HAP-1 (cell line): ENCODE data around the gene LHFPL5.

Experiments
- DNase-seq, 2 experiments: peaks; one replicate each; pipeline ENCODE4 v3.0.0-alpha.2; 2016 to 2020; ENCODE audit warnings: low spot score in 2 of 2
- H3K27me3 ChIP-seq: fragments of 250-450 bp; sonication (Bioruptor Pico); 2 replicates; pipeline ENCODE4 v1.5.1; 2020; ENCODE audit warnings: low read depth, mild to moderate bottlenecking, moderate library complexity
- H3K36me3 ChIP-seq: fragments of 250-450 bp; sonication (Bioruptor Pico); replicated peaks from 2 replicates; pipeline ENCODE4 v1.5.1; 2020; ENCODE audit warnings: mild to moderate bottlenecking
- H3K4me1 ChIP-seq: fragments of 250-450 bp; sonication (Bioruptor Pico); 2 replicates; pipeline ENCODE4 v1.5.1; 2020; ENCODE audit warnings: mild to moderate bottlenecking
- H3K4me3 ChIP-seq: fragments of 250-450 bp; sonication (Bioruptor Pico); 2 replicates; pipeline ENCODE4 v1.5.1; 2020; ENCODE audit warnings: mild to moderate bottlenecking, moderate library complexity
- H3K9me3 ChIP-seq: fragments of 250-450 bp; sonication (Bioruptor Pico); 2 replicates; pipeline ENCODE4 v1.5.1; 2020; ENCODE audit warnings: mild to moderate bottlenecking, moderate library complexity
- in situ Hi-C: fragments of 300-500 bp; cut with MboI; formaldehyde crosslinking; loops from 3 replicates; pipeline ENCODE4 v1.14.3; 2020; ENCODE audit warnings: low sequenced_read_pairs, inconsistent platforms, mixed read lengths

LHFPL5 gene

GRCh38 chr6:35782424-35782823 is 22.7 kb upstream of the LHFPL5 start:
- peak in 1 of 2 experiments; percentile 72 for DNase-seq
- Histone ChIP-seq H3K36me3 (no peaks in the 10 kb centered on the region), H3K4me1 (peaks cover 14% of the 10 kb centered on the region), H3K4me3 (no peak overlapping the region), H3K9me3 (no peaks in the 10 kb centered on the region), H3K27me3 (no peaks in the 10 kb centered on the region; the same call in 1 of the 2 replicates)
- in situ Hi-C loops = no loop called here

- Histone ChIP-seq H3K4me3 (no peak overlapping the region), H3K27me3 (peaks cover 13% of the 10 kb centered on the region), H3K9me3 (no peaks in the 10 kb centered on the region), H3K4me1 (peaks cover 14% of the 10 kb centered on the region), H3K36me3 (no peaks in the 10 kb centered on the region)
- peak in 1 of 2 experiments; percentile 67 for DNase-seq
- in situ Hi-C loops = no loop called here
Observed at GRCh38 chr6:35784200-35784599, 21.0 kb upstream of the LHFPL5 start.

- in situ Hi-C loops = no loop called here
- peaks cover 19% of the 10 kb centered on the region for H3K4me1 ChIP-seq
- H3K36me3 ChIP-seq = no peaks in the 10 kb centered on the region
- H3K27me3 ChIP-seq = peaks cover 14% of the 10 kb centered on the region
- H3K4me3 ChIP-seq = no peak overlapping the region
- DNase-seq = no peak
- no peaks in the 10 kb centered on the region for H3K9me3 ChIP-seq
Observed at GRCh38 chr6:35786272-35786671, 18.9 kb upstream of the LHFPL5 start.

GRCh38 chr6:35786810-35787209 is 18.3 kb upstream of the LHFPL5 start:
- H3K9me3 ChIP-seq = no peaks in the 10 kb centered on the region
- in situ Hi-C loops = no loop called here
- H3K36me3 ChIP-seq = no peaks in the 10 kb centered on the region
- DNase-seq = no peak
- peaks cover 19% of the 10 kb centered on the region for H3K4me1 ChIP-seq
- no peak overlapping the region for H3K4me3 ChIP-seq
- H3K27me3 ChIP-seq = peaks cover 14% of the 10 kb centered on the region

GRCh38 chr6:35787266-35788218 is 17.6 kb upstream of the LHFPL5 start:
- in situ Hi-C loops = no loop called here

GRCh38 chr6:35788423-35788982 is 16.6 kb upstream of the LHFPL5 start:
- Histone ChIP-seq H3K4me3 (no peak overlapping the region), H3K9me3 (no peaks in the 10 kb centered on the region), H3K36me3 (no peaks in the 10 kb centered on the region), H3K4me1 (peaks cover 16% of the 10 kb centered on the region), H3K27me3 (peaks cover 14% of the 10 kb centered on the region)
- in situ Hi-C loops = no loop called here
- no peak for DNase-seq

More at GRCh38 chr6:35787266-35788218, 17.6 kb upstream of the LHFPL5 start:
- Histone ChIP-seq H3K9me3 (no peaks in the 10 kb centered on the region), H3K4me1 (peaks cover 19% of the 10 kb centered on the region), H3K4me3 (no peak overlapping the region), H3K36me3 (no peaks in the 10 kb centered on the region), H3K27me3 (peaks cover 14% of the 10 kb centered on the region)
- no peak for DNase-seq

- Histone ChIP-seq H3K36me3 (no peaks in the 10 kb centered on the region), H3K9me3 (no peaks in the 10 kb centered on the region), H3K4me1 (peaks cover 6% of the 10 kb centered on the region), H3K27me3 (peaks cover 14% of the 10 kb centered on the region), H3K4me3 (no peak overlapping the region)
- in situ Hi-C loops = no loop called here
- peak; percentile 44 to 46 for DNase-seq
Observed at GRCh38 chr6:35790683-35791082, 14.5 kb upstream of the LHFPL5 start.

GRCh38 chr6:35794536-35795452 is 10.4 kb upstream of the LHFPL5 start:
- Histone ChIP-seq H3K4me1 (peaks cover 6% of the 10 kb centered on the region), H3K9me3 (no peaks in the 10 kb centered on the region), H3K36me3 (no peaks in the 10 kb centered on the region), H3K27me3 (no peaks in the 10 kb centered on the region; the same call in 1 of the 2 replicates), H3K4me3 (no peak overlapping the region)
- DNase-seq = no peak
- in situ Hi-C loops = no loop called here

GRCh38 chr6:35795453-35796071 is 9.6 kb upstream of the LHFPL5 start:
- Histone ChIP-seq H3K36me3 (no peaks in the 10 kb centered on the region), H3K27me3 (no peaks in the 10 kb centered on the region; the same call in 1 of the 2 replicates), H3K9me3 (no peaks in the 10 kb centered on the region), H3K4me1 (peaks cover 2% of the 10 kb centered on the region), H3K4me3 (no peak overlapping the region)
- in situ Hi-C loops = no loop called here
- no peak for DNase-seq

GRCh38 chr6:35796236-35796635 is 8.9 kb upstream of the LHFPL5 start:
- no peaks in the 10 kb centered on the region for H3K4me1 ChIP-seq
- no peaks in the 10 kb centered on the region; the same call in 1 of the 2 replicates for H3K27me3 ChIP-seq
- no peaks in the 10 kb centered on the region for H3K9me3 ChIP-seq
- H3K4me3 ChIP-seq = no peak overlapping the region
- no peaks in the 10 kb centered on the region for H3K36me3 ChIP-seq
- in situ Hi-C loops = no loop called here
- no peak for DNase-seq

GRCh38 chr6:35797837-35798526 is 7.2 kb upstream of the LHFPL5 start:
- H3K27me3 ChIP-seq = no peaks in the 10 kb centered on the region; the same call in 1 of the 2 replicates
- no peak for DNase-seq
- no peaks in the 10 kb centered on the region for H3K4me1 ChIP-seq
- no peak overlapping the region for H3K4me3 ChIP-seq
- in situ Hi-C loops = no loop called here
- no peaks in the 10 kb centered on the region for H3K9me3 ChIP-seq
- no peaks in the 10 kb centered on the region for H3K36me3 ChIP-seq

- Histone ChIP-seq H3K4me1 (no peaks in the 10 kb centered on the region), H3K9me3 (no peaks in the 10 kb centered on the region), H3K27me3 (no peaks in the 10 kb centered on the region; the same call in 1 of the 2 replicates), H3K4me3 (no peak overlapping the region), H3K36me3 (no peaks in the 10 kb centered on the region)
- no peak for DNase-seq
- in situ Hi-C loops = no loop called here
Observed at GRCh38 chr6:35798706-35799105, 6.4 kb upstream of the LHFPL5 start.
